Loucy (cell line): ENCODE measurements around the gene TRPM8.

Experiments
- H2AFZ ChIP-seq: fragments of 200-600 bp; sonication (generic); 2 replicates; pipeline ENCODE4 v1.6.0; 2016; ENCODE audit warnings: antibody characterized with exemption, mild to moderate bottlenecking, low read length, moderate library complexity
- H3F3A ChIP-seq: fragments of 200-600 bp; 2 replicates; pipeline ENCODE4 v1.6.0; 2016; ENCODE audit warnings: antibody characterized with exemption, low read depth, mild to moderate bottlenecking
- H3K27me3 ChIP-seq: fragments of 200-600 bp; sonication (generic); 2 replicates; pipeline ENCODE4 v1.6.1; 2014; ENCODE audit warnings: low read length, mild to moderate bottlenecking; ENCODE audit not compliant: insufficient read depth, poor library complexity, severe bottlenecking
- H3K36me3 ChIP-seq: fragments of 200-600 bp; sonication (generic); 2 replicates; pipeline ENCODE4 v1.6.1; 2016; ENCODE audit warnings: low read length; ENCODE audit not compliant: insufficient read depth
- H3K4me1 ChIP-seq: fragments of 200-600 bp; sonication (generic); 2 replicates; pipeline ENCODE4 v1.5.1; 2014; ENCODE audit warnings: low read length, mild to moderate bottlenecking; ENCODE audit not compliant: insufficient read depth, poor library complexity, severe bottlenecking
- H3K4me2 ChIP-seq: fragments of 200-600 bp; sonication (generic); 2 replicates; pipeline ENCODE4 v1.6.0; 2014; ENCODE audit warnings: antibody characterized with exemption, low read length, low read depth, mild to moderate bottlenecking; ENCODE audit not compliant: poor library complexity, severe bottlenecking
- H3K4me3 ChIP-seq: fragments of 200-600 bp; sonication (generic); 2 replicates; pipeline ENCODE4 v1.5.1; 2014; ENCODE audit warnings: low read length, mild to moderate bottlenecking, mixed read lengths; ENCODE audit not compliant: poor library complexity, severe bottlenecking
- H3K79me2 ChIP-seq: fragments of 200-600 bp; sonication (generic); 2 replicates; pipeline ENCODE4 v1.6.1; 2014; ENCODE audit warnings: low read length; ENCODE audit not compliant: insufficient read depth
- H3K9ac ChIP-seq: fragments of 200-600 bp; sonication (generic); 2 replicates; pipeline ENCODE4 v1.6.0; 2014; ENCODE audit warnings: mild to moderate bottlenecking, low read depth, low read length, moderate library complexity; ENCODE audit not compliant: poor library complexity, severe bottlenecking
- H3K9me2 ChIP-seq: fragments of 200-600 bp; sonication (generic); replicated peaks from 2 replicates; pipeline ENCODE4 v1.6.1; 2016; ENCODE audit warnings: low read depth, low read length, mixed read lengths
- H3K9me3 ChIP-seq: fragments of 200-600 bp; sonication (generic); 2 replicates; pipeline ENCODE4 v1.6.1; 2014; ENCODE audit warnings: mild to moderate bottlenecking, antibody characterized with exemption, low read length, low read depth; ENCODE audit not compliant: insufficient read depth
- H4K20me1 ChIP-seq: fragments of 200-600 bp; sonication (generic); 2 replicates; pipeline ENCODE4 v1.6.0; 2014; ENCODE audit warnings: antibody characterized with exemption, low read length, mild to moderate bottlenecking; ENCODE audit not compliant: insufficient read depth, poor library complexity, severe bottlenecking
- CTCF ChIP-seq: fragments of 200-600 bp; sonication (generic); conservative IDR thresholded peaks from 2 replicates; pipeline ENCODE4 v1.5.1; 2014; ENCODE audit warnings: mild to moderate bottlenecking, antibody characterized with exemption, low read length
- EZH2phosphoT487 ChIP-seq: fragments of 200-600 bp; IDR thresholded peaks from 2 replicates; pipeline ENCODE4 v1.6.1; 2018; ENCODE audit warnings: antibody characterized with exemption, mild to moderate bottlenecking, moderate library complexity, borderline replicate concordance

The TRPM8 gene

GRCh38 chr2:234025466-234025865 lies 108.3 kb downstream of the TRPM8 start:
- Histone ChIP-seq H2AFZ (no peak overlapping the region), H3K4me1 (no peaks in the 10 kb centered on the region), H4K20me1 (no peaks in the 10 kb centered on the region), H3K9ac (no peak overlapping the region), H3K9me2 (no peaks in the 10 kb centered on the region), H3K4me3 (peak overlapping the region; percentile 46), H3K36me3 (no peaks in the 10 kb centered on the region), H3K9me3 (no peaks in the 10 kb centered on the region), H3K27me3 (no peaks in the 10 kb centered on the region), H3K4me2 (peak overlapping the region; percentile 35), H3K79me2 (no peaks in the 10 kb centered on the region), H3F3A (no peaks in the 10 kb centered on the region)
- TF ChIP-seq EZH2phosphoT487: no peak
- TF ChIP-seq CTCF: no peak

DNA sequence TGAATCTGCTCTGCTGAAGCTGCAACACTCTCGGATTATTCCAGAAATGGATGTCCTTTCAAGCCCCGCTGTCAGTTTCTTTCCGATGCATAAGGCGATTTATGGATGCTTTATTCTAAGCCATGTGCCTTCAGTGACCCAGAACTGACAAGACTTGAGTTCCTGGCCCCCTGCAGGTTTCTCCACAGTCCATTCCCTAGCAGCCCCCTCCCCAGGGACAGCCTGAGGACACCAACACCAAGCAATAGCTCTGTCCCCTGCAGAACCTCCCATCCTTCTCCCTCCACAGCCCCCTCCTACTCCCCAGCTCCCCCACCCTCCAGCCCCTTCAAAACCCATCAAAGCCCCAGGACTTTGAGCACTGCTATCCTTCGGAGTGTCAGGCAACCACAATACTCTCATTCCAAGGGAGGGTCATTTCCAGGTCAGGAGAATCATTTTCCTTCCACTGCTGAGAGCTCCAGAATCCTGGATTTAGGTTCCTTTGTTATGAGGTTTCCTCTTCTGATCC lies 108.8 kb downstream of the TRPM8 start:
- no peak overlapping the region for H2AFZ ChIP-seq
- no peak overlapping the region for H3K9ac ChIP-seq
- no peaks in the 10 kb centered on the region for H3K4me1 ChIP-seq
- H3K4me3 ChIP-seq: peak overlapping the region; percentile 46
- H3K27me3 ChIP-seq: peaks cover 2% of the 10 kb centered on the region
- H4K20me1 ChIP-seq: no peaks in the 10 kb centered on the region
- TF ChIP-seq EZH2phosphoT487 (no peak), CTCF (no peak)
- no peaks in the 10 kb centered on the region for H3K9me2 ChIP-seq
- H3K79me2 ChIP-seq: no peaks in the 10 kb centered on the region
- H3K4me2 ChIP-seq: peak overlapping the region; percentile 35
- no peaks in the 10 kb centered on the region for H3K9me3 ChIP-seq
- H3K36me3 ChIP-seq: no peaks in the 10 kb centered on the region
- H3F3A ChIP-seq: no peaks in the 10 kb centered on the region

- Histone ChIP-seq H3K79me2 (no peaks in the 10 kb centered on the region), H3K9me2 (no peaks in the 10 kb centered on the region), H3K9me3 (no peaks in the 10 kb centered on the region), H4K20me1 (no peaks in the 10 kb centered on the region), H3K27me3 (peaks cover 8% of the 10 kb centered on the region), H3F3A (no peaks in the 10 kb centered on the region), H3K9ac (no peak overlapping the region), H2AFZ (no peak overlapping the region), H3K36me3 (no peaks in the 10 kb centered on the region), H3K4me3 (no peak overlapping the region), H3K4me1 (no peaks in the 10 kb centered on the region), H3K4me2 (no peak overlapping the region)
- TF ChIP-seq EZH2phosphoT487 (no peak), CTCF (no peak)
Measured at GRCh38 chr2:234026693-234027254, 109.6 kb downstream of the TRPM8 start.
